NB4 (cell line): ENCODE data around the gene CCR8.
A peak's percentile ranks its signal among the peaks of the same experiment; 100 is the strongest.
"Not testable (repeated sequence)": the region's sequence is repeated elsewhere in the genome, so short reads cannot be mapped to it uniquely, and the experiment has no call there.

Source experiments
- DNase-seq: peaks from one replicate; pipeline ENCODE4 v3.0.0; 2010; ENCODE audit warnings: low read depth
- H3K4me3 ChIP-seq: one replicate; pipeline ENCODE4 v1.5.1; 2011; ENCODE audit warnings: mild to moderate bottlenecking, low read depth, low read length, moderate library complexity
- CTCF ChIP-seq: IDR thresholded peaks from one replicate; pipeline ENCODE4 v1.5.1; 2012; ENCODE audit warnings: low read depth, low read length
- MYC ChIP-seq: IDR thresholded peaks from 2 replicates; pipeline ENCODE4 v1.6.1; 2011; ENCODE audit warnings: low read depth, low read length
- POLR2A ChIP-seq: IDR thresholded peaks from 2 replicates; pipeline ENCODE4 v1.6.1; 2011; ENCODE audit warnings: mild to moderate bottlenecking; ENCODE audit not compliant: insufficient read length; ENCODE audit errors: extremely low read depth
- TF ChIP-seq, protein P1 (sequence below): IDR thresholded peaks from 2 replicates; pipeline ENCODE4 v1.6.1; 2011; ENCODE audit warnings: low read depth, low read length

Gene CCR8

DNA sequence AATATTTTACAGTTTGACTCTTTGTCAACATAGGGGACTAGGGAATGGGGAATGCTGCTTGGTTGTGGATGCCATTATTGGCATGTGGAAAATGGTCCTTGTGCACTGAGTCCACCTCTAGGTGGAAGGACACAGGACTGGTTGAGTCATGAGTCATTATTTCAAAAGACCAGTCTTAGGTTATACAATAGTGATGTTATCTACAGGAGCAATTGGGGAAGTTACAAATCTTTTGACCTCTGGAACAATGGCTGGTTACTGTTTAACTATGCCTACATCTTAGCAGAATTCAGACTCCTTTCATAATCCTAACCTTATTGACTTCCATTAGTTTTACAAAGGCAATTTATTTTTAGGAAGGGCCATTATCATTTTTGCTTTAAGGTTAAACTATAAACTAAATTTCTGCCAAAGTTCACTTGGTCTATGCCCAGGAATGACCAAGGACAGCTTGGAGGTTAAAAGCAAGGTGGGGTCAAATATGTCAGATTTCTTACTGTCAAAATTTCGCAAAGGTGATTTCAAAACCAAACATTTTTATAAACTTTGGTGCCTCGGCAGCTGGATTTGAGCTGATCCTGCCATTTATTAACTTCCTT lies 11.8 kb upstream of the CCR8 start:
- no peak overlapping the region for H3K4me3 ChIP-seq
- DNase-seq, result peak; percentile 87
- no peak; the same call in 1 of the 2 replicates for TF ChIP-seq MYC
- no peak for TF ChIP-seq POLR2A
- TF ChIP-seq, protein P1, sequence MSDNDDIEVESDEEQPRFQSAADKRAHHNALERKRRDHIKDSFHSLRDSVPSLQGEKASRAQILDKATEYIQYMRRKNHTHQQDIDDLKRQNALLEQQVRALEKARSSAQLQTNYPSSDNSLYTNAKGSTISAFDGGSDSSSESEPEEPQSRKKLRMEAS, result no peak

DNA sequence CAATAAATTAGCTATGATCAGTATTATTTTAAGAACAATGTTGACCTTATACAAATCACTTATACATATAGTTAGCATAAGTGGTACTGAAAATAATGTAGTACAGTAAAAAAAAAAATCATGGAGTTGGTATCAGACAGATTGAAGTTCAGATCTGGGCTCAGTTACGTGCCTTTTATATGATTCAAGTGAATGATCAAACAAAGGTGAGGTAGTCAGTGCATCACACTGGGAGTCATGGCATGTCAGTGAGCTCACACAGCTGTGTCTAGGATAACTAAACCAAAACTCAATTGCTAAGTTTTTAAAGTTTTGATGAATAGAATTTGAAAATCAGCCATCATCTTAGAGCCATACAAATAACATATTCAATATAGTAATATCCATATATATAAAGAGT lies 11.2 kb upstream of the CCR8 start:
- no peak overlapping the region for H3K4me3 ChIP-seq
- DNase-seq, result no peak
- TF ChIP-seq MYC (no peak), POLR2A (no peak), CTCF (no peak)
- TF ChIP-seq, protein P1, result no peak

DNA sequence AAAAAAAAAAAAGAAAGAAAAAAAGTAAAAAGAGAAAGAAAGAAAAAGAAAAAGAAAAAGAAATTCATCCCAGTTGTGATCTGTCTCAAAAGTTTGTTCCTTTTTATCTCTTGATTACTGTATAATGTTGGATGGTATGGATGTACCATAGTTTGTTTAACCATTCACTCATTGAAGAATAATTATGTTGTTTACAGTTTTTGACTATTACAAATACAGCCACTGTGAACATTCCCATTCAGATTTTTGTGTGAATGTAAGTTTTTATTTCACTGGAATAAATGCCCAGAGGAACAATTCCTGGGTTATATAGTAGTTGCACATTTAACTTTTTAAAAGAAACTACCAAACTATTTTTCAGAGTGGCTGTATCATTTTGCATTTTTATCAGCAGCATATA lies 10.3 kb upstream of the CCR8 start:
- no peak for DNase-seq
- H3K4me3 ChIP-seq, result no peak overlapping the region
- TF ChIP-seq CTCF (no peak), POLR2A (no peak), MYC (no peak)
- TF ChIP-seq, protein P1, result no peak

GRCh38 chr3:39321574-39321983 lies 7.9 kb upstream of the CCR8 start:
- not testable (repeated sequence) for H3K4me3 ChIP-seq
- peak; percentile 84 for DNase-seq

- not testable (repeated sequence) for DNase-seq, H3K4me3 ChIP-seq
Observed at GRCh38 chr3:39322209-39322715, 7.2 kb upstream of the CCR8 start.

GRCh38 chr3:39322936-39323335 lies 6.6 kb upstream of the CCR8 start:
- DNase-seq, result peak; percentile 11
- TF ChIP-seq CTCF (no peak), MYC (no peak), POLR2A (no peak)
- TF ChIP-seq, protein P1, result no peak
- H3K4me3 ChIP-seq, result no peak overlapping the region

- no peak for TF ChIP-seq POLR2A
- no peak for TF ChIP-seq MYC
- TF ChIP-seq CTCF, result no peak
- TF ChIP-seq, protein P1, result no peak
- DNase-seq, result peak; percentile 73
Observed at GRCh38 chr3:39323494-39323893, 6.0 kb upstream of the CCR8 start.

More at GRCh38 chr3:39323494-39323893, 6.0 kb upstream of the CCR8 start:
- no peak overlapping the region for H3K4me3 ChIP-seq
